ENCODE measurements around the gene CBLN4. TPM values are rescaled to one million over a fixed set of nuclear protein-coding genes. Genes with fewer than 3 reads are reported as not detected.

Gene CBLN4
- total RNA-seq, 1 experiment from 2014 or later, result not detected

Other genes with a start within 250 kb of the CBLN4 start
- gene MC3R, start 243.2 kb upstream of the CBLN4 start, total RNA-seq (2014; rRNA removed; shearing (Covaris generic)), result not detected in 2 replicates